HG02840 (cell line): ENCODE results near the gene NFIA.

Source experiments
- ATAC-seq: cut with Tn5 transposase; IDR thresholded peaks from one replicate; pipeline ENCODE4 v1.9.1; 2021; ENCODE audit warnings: mild to moderate bottlenecking, moderate library complexity, moderate number of reproducible peaks; ENCODE audit not compliant: unreplicated experiment, low FRiP score

NFIA gene

GRCh38 chr1:61403679-61404596 lies 321.6 kb downstream of the NFIA start:
- no peak for ATAC-seq

DNA sequence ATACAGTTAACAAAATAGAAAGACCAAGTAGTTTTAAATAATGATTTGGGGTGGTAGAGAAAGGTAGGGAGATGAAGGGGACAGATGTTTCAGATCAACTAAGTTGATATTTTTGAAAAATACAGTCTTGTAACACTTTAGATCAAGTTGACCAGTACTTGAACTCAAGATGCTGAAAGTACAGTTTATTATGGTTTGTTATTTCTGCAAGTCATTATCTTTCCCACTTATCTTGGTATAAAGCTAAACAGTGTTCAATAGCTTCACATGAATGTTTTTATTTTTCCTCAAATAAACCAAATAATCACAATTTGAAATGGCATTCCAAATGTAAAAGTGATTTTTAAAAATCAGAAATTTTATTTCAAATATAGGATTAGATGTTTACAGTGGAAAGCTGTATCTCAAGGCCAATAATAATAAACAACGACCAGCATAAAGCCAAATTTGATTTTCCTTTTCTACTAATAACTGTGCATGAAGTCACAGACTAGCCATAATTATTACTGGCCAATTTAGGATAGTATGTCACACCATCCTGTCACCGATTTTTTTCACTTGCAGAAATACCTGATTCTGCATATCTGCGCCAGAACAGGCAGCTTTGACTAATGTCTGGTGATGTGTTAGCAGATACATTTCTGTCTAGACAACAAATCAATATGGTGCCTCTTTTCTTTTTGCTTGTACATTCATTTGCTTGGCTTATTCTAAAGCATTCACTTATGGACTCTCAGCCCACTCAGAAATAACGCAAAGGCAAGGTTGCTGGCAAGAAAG lies 322.4 kb downstream of the NFIA start:
- no peak for ATAC-seq

DNA sequence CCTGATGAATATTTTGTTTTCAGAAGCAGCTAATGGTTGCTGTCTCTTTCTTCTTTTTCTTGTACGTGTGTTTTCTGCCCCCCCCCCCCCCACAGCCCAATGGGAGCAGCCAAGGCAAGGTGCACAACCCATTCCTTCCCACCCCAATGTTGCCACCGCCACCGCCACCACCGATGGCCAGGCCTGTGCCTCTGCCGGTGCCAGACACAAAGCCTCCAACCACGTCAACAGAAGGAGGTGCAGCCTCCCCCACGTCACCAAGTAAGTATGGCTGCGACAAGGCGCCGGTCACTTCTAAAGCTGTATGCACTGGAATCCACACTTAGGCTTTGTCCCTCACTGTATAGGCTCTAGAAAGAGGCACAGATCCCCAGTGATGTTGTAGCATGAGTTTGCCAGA lies 324.1 kb downstream of the NFIA start:
- ATAC-seq: no peak

GRCh38 chr1:61412601-61413000 lies 330.2 kb downstream of the NFIA start:
- no peak for ATAC-seq

- no peak for ATAC-seq
Observed at GRCh38 chr1:61419196-61419595, 336.8 kb downstream of the NFIA start.

GRCh38 chr1:61419657-61420056 lies 337.3 kb downstream of the NFIA start:
- no peak for ATAC-seq

- no peak for ATAC-seq
Observed at GRCh38 chr1:61420243-61420642, 337.9 kb downstream of the NFIA start.

DNA sequence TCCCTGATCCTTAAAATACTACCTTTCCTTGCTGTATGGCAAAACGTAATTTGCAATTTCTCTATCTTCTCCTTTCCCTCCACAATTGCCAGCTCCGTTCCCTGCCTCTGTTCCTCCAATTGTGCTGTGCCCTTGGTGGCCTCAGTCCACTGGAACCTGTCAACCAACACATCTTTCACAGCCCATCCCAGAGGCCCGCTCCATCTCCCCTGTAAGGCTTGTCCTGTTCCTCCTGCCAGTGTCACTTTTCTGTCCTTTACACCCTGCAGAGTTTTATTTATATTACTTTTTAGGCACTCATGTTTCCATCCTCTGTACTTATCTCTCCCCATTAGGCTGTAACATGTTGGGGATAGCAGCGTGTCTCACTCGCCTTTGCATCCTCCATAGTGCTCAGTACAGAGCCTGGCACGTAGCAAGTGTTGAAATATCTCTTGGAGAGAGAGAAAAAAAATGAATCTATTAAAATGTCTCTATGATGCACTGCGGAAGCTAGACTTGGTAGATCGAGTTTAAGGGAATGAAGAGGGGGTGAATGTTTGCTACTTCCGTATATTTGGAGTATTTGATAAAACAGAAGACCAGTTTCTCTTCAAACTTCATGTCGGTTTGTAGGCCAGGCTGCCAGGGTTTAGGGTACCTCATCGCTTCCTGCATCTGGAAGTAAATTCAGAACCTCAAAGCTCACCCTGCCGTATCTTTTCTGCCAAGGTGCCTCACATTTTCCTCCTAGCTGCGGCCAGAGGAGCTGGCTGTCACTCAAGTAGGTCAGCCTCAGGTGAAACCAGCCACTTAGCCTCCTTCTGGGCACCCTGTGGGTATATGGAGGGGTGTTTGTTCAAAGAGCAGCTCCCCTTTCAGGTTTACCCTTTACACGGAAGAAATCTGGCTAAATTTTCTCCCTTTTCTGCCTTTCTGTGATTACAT lies 338.8 kb downstream of the NFIA start:
- no peak for ATAC-seq

- no peak for ATAC-seq
Observed at GRCh38 chr1:61423643-61424042, 341.3 kb downstream of the NFIA start.

DNA sequence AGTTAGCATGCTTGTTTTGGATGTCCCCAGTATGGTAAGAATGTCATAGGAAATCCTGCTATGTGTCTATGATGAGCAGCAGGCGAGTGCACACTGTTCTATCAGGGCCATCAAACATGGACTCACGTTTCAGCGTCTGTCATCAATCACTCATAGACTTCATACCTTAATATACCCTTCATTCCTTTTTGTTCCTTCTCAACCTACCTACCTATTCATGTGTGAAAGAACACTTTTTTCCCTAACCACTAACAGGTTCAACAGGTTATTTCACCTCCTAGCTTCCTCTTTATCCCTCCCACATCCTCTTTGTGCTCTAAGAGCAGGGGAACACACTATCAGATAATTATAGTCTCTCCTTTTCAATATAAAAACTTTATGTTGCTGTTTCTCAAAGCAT lies 342.0 kb downstream of the NFIA start:
- no peak for ATAC-seq

DNA sequence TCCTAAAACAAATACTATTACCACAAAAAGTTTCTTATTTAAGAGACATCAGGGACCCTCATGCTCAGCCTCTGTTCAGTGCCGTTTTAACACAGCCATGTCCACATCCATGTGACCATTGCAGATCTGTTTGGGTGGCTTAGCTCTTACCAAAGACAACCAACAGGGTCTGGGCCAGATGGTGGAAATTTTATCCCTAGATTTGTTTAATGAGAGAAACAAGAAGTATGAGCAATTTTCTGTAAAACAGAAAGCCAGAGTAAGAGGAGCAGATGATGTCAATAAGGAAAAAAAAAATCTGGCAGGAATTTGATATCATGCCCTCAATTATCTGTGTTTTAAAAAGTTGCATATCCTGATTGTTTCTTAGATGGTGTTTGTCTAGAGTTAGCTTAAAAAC lies 342.7 kb downstream of the NFIA start:
- no peak for ATAC-seq

- ATAC-seq: no peak
Observed at GRCh38 chr1:61426254-61426653, 343.9 kb downstream of the NFIA start.

DNA sequence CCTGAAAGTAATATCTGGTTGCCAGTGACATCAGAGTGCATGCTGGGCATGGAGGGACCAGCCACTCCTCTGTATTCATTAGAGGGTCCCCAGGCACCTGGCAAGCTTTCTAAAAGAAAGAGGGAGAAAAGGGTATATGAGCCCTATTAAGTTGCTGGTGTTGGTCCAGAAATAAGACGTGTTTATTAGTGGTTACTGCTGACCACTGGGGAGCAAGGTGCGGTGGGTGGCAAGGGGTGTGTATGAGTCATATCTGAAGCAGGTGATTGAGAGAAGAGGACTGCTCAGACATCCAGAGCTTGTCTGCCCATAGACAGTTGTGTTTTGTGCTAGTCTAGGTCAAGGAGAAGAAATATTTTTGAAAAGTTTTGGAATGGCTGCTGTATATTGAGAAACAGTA lies 344.5 kb downstream of the NFIA start:
- ATAC-seq: no peak

GRCh38 chr1:61427510-61427909 lies 345.1 kb downstream of the NFIA start:
- ATAC-seq: no peak

GRCh38 chr1:61428146-61428545 lies 345.8 kb downstream of the NFIA start:
- no peak for ATAC-seq

- ATAC-seq: no peak
Observed at GRCh38 chr1:61432616-61433388, 350.4 kb downstream of the NFIA start.

- ATAC-seq: no peak
Observed at GRCh38 chr1:61433646-61434045, 351.3 kb downstream of the NFIA start.

- no peak for ATAC-seq
Observed at GRCh38 chr1:61434276-61434675, 351.9 kb downstream of the NFIA start.

DNA sequence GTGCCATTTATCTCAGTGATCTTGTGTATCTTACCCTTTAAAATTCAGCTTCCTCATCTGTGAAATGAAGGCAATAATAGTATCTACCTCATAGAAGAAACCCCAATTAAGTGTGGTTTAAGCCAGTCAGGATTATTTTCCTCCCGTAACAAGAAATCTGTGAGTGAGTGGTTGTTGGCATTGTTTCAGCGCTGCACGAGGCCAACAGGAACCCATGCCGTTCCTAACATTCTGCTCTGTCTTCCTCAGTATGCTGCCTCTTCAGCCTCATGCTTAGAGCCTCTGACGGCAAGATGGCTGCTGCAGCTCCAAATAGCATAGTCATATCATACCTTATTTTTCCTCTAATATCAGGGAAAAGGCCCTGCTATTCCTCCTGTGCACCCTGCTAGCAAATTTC lies 352.9 kb downstream of the NFIA start:
- no peak for ATAC-seq

GRCh38 chr1:61436016-61436415 lies 353.7 kb downstream of the NFIA start:
- no peak for ATAC-seq
